HG03575 (cell line): ENCODE results near the gene RASGRP1.

Source experiments
- ATAC-seq: cut with Tn5 transposase; IDR thresholded peaks from one replicate; pipeline ENCODE4 v1.9.1; 2021; ENCODE audit not compliant: unreplicated experiment, insufficient number of reproducible peaks, low FRiP score; ENCODE audit errors: extremely low read depth

RASGRP1 gene

DNA sequence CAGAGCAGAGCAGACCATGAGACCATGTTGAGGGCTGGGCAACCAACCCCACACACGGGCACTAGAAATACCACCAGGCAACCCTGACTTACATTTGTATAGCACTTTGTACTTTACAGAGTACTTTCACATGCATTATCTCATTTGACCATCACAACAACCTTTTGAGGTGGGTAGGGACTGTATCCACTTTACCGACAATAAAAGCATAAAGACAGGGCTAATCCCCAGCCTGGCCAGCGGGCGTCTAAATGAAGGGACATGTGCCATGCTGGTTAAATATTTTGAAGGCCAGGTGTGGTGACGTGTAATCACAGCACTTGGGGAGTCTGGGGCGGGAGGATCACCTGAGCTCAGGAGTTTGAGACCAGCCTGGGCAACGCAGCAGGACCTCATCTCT, 23.6 kb downstream of the RASGRP1 start:
- no peak for ATAC-seq

DNA sequence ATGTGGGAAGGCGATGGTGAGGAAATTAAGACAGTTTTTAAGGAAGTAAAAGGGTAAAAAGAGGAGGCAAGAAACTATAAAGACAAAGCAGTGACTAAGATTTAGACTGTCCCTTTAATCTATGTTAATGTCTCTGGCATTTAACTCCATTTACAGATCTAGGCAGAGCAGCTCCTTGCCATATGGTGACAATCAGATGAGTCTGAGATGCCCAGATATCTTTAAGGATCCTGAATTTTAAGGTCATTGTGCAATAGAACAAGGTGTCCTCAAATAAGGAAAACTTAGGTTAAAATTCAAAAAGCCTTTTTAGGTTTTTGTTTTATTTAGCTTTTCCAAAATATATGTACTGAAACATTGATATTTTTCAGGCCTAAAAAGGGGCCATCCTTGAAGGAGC, 24.1 kb downstream of the RASGRP1 start:
- ATAC-seq: no peak

DNA sequence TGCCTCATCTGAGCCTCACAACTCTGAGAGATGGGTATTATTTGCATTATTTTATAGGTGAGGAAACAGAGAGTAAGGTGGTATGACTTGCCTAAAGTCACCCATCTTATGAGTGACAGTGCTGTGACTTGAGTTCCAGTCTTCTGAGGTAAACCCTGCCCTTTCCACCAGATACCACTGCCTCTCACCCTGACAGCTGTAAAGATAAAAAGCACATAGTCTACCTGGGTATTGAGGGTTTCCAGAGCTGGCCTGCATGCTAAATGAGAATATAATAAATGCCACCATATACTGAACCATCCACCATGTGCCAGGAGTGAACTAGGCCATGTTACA, 25.6 kb downstream of the RASGRP1 start:
- ATAC-seq: no peak

DNA sequence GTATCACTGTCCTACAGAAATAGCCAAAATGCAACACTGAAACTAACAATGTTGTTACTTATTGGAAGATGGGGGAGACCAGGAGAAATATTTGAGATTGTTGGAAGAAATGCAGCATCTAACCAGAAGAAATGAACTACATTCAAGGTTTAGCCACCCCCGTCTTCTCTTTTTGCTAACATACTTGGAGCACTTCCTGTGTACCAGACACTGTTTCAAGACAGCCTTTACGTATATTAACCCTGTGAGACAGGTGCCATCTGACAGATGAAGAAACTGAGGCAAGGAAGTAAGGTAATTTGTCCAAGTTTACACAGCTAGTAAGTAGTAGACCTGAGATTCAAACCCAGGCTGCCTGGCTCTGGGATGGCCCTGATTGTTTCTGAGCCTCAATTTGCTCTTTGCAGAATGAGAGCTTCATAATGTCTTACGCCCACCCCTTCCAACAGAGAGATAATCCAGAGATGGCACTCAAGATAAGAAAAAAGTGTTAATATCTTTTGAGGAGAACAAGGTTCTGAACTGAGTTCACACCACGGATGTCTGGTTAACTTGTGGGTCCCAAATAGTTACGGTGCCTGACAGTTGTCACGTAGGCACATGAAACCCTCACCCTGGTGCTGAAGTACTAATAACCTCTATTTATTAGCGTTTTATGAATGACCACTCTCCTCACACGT, 26.1 kb downstream of the RASGRP1 start:
- no peak for ATAC-seq

DNA sequence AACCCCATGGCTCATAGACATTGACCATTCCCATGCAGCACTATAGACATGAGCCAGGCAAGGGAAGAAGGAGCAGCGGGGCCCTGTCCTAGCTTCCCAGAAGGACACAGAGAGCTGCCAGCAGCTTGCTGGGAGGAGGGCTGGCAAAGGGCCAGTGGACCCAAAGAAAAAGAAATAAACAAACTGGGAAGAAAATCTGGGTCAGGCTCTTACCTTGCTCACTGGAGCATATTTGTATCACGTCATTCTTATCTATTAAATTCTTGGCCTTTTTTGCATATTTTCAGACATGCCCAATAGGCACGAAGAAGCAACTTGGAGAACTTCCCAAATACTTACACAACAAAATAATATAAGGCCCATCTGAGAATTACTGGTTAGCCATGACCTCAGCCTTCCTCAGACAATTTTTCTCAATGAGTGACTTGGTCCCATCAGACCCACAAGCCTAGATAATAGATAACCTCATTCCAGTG, 28.4 kb downstream of the RASGRP1 start:
- no peak for ATAC-seq

DNA sequence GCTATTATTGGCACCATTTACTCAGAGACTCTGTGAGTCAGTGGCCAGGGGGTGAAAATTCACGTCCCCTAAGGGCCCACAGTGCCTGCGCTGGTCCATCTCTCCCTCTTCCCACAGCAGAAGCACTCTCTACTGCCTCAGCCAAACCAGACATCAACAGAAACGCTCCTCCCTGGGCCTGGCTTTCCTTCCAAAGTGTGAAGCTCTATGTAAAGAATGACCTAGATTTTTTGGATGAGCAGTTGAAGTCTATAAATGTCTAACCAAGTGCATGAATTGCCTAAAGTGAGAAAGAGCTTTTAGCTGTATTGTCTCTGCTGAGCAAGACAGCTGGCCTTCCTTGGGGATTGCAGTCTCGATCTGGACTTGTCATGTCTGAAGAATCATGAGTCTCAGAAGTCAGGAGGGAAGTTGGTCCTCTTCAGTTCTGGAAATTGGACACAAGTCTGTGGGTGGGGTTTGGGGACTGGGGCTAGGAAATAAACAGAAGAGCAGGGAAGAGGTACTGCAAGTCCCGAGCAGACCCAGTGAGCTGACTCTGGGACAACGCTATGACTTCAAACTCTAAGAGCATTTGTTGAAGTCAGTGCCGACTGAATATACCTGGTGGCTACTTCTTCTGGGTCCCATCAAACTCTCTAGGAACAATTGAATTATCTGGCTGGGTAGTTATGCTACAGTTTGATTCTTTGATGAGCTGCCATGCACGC, 29.0 kb downstream of the RASGRP1 start:
- ATAC-seq: no peak

DNA sequence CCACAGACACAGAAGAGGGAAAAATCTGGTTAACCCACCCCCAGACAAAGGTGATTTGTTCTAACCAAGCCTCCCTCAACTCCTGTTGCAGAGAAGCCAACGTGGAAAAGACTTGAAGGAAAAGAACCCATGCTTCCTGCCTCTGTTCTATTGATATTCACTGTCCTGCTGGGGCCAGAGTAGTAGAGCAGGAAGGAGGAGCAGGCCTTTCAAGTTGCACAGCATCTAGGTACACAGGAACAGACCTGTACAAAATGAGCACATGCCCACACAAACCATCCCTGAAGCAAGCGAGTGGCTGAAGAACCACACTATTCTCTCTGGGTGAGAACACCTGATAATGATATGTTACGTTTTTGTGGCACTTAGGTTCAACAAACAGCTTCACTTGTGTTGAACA, 29.9 kb downstream of the RASGRP1 start:
- no peak for ATAC-seq

DNA sequence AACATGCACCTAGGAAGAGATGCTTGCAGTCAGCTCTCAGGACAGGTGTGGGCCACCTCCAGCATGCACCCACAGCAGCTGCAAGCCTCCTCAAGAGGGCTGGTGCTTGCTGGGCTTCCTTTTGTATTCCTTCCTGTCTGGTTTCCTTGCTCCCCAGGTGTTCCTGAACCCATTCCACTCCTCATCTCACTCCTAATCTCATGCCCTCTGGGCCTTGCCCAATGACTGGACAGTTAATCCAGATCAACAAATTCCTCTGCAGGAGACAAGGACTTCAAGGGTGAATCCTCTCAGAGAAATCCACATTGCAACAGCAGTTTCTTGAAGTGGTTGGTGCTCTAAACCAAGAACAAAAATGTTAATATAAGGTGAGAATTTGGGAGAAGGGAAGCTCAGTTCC, 30.7 kb downstream of the RASGRP1 start:
- no peak for ATAC-seq

DNA sequence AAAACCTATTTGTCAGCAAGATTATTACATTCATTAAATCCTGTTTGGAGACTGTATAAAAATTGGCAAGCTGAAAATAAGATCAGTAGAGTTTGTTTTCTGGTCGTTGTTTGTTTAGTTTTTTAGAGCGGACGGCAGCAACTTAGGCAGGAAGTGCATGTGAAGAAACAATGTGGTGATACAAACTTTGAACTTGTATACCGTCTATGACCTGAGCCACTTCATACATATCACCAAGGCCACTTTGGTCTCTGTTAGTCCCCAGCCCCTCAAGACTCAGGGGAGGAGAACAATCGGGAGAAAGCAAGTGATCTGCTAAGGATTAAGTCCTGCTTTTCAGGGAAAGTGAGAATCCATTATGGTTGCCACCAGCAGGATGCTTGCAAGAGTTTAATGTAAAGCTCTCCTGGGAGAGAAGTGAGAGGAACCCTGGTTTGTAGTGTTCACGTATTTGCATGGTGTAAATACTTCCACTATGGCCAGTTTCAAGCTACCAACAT, 31.1 kb downstream of the RASGRP1 start:
- ATAC-seq: no peak

DNA sequence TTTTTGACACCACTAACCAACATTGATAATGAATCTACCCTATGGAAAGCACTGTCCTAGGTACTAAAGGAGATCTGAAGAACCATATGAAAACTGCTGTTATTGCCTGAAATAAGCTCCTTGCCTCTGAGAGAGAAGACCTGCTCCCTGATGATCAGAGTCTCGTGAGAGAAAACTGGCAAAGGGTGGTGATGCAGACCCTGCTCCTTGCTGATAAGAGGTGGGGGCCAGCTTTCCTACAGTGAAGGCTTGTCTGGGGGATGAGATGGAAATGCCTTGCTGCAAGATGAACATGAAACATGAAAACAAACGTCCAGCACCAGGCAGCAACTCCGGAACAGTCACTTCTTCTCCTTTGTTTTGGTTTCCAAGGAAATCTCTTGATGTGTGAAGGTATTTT, 31.9 kb downstream of the RASGRP1 start:
- ATAC-seq: no peak

DNA sequence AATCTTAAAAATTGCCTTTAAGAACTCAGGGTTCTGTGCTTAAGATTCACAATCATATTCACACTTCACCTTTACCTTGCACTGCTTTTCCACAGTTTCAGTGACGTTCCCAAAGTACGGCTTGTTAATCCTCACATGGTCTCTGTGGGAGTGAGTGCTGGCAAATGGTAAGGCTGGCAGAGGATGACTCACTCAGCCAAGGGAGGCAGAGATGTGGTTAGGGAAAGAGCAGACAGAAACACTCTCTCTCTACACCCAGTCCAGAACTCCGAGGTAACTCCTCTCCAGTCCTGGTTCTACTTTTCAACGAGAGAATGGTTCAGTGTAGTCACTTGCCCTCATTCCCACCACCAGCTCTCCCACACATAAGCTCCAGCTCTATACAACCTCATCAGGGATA, 33.1 kb downstream of the RASGRP1 start:
- ATAC-seq: no peak

DNA sequence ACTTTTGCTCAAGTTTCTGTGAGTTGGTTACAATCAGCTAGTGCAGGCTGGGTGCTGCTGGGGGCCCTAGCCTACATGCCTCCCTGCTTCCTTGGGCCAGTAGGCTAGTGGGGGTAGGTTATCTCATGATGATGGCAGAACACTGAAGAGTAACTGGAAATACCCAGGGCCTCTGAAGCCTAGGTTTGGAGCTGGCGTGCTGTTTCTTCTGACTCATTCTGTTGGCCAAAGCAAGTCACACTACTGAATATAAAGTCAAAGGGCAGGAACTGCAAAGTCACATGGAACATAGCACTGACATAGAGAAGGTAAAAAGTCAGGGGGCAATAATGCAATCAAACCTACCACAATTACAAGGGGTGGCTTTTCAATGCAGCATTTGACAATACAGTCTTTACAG, 34.5 kb downstream of the RASGRP1 start:
- no peak for ATAC-seq

DNA sequence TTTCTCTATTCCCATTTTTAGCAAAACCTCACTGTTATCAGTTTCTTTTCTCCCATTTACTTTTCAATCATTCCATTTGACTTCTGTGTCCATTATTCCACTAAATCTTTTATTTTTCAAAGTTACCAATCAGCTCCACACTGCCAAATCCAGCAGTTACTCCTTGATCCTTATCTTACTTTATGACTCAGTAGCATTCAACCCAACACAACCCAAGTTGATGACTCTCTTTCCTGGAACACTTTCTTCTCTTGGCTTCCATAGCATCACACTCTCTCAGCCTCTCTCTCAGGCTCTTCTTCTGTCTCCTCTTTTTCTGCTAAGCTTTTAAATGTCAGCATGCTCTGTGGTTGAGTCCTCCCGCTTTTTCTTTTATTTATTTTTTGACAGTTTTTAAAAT, 36.3 kb downstream of the RASGRP1 start:
- no peak for ATAC-seq

DNA sequence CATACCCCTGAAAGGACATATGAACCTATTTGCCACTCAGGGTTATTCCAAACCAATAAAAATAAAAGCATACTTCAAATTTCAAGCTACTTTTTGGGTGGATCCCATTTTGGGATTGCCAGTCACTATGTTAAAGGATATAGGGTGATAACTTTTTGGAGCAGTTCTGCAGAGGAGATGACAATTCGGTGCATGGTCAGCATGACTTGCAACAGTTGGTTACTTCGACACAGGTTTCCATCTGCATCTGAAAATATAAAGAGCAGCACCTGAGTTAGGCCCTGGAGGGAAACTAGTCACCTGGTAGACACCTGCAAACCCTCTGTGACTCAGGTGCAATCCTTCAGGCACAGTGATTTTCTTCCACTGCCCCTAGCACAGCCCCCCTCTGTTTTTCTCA, 38.5 kb downstream of the RASGRP1 start:
- ATAC-seq: no peak

DNA sequence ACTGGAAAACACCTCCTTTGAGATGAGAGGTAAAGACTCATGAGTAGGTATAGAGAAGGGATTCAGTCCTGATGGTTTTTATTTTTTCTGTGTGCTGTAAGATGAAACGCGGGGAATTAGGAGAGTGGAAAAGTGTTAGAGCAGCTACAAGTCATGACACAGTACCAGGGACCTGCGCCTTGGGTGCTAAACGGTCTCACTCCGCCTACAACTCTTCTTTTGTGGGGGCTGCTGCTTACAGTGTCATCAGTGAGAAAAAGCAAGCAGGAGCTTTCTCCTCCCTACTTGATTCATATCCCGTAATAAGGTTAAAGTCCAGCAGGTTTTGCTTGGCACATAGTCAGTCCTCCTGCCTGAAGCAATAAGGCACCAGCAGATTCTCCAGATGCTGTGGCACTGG, 39.1 kb downstream of the RASGRP1 start:
- ATAC-seq: no peak

DNA sequence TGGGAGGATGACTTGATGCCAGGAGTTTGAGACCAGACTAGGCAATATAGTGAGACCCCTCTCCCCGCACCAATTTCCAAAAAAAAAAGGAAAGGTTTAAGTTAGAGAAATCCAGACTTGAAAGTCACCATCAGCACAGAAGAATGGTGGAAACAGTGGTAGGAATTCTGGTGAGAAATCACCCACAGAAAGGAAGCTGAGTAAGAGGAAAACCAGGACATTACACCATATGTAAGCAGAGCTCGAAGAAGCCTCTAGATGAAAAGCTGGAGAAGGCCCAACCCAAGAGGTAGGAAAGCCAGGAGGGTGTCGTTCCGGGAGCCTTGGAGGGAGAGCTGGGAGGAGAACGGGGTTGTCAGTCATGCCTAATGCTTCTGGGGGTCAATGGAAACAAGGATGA, 40.5 kb downstream of the RASGRP1 start:
- ATAC-seq: no peak

DNA sequence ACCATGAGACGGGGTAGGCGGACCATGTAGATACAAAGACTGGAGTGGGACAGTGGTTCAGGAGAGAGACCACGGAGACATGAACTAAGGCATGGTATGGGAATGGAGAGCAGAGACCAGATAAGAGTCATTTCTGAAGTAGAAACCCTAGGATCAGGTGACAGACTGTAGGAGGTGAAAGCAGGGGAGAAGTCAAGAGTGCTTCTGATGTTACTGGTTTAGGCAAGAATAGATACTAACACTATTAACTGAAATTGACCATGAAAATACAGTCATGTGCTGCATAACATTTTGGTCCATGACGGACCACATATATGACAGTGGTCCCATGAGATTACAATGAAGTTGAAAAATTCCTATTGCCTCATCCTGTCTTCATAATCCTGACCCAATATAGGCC, 41.7 kb downstream of the RASGRP1 start:
- ATAC-seq: no peak

DNA sequence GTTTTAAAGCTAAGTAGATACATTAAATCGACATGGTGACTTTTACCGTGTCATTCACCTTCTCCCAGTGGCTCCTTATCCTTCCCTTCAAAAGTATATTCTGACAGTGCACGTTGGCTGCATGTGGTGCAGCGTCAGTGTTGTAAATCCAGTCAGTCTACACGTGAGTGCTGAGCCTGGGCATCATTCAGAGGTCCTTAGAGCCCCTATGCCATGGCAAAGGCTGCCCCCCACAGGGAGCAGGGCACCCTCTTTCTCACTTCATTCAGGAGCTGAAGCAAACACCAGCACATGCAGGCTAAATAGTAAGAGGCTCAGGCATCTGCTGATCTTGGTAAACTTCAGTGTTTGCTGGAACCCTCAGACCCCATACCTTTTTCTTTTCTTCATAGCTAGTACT, 43.3 kb downstream of the RASGRP1 start:
- ATAC-seq: no peak

DNA sequence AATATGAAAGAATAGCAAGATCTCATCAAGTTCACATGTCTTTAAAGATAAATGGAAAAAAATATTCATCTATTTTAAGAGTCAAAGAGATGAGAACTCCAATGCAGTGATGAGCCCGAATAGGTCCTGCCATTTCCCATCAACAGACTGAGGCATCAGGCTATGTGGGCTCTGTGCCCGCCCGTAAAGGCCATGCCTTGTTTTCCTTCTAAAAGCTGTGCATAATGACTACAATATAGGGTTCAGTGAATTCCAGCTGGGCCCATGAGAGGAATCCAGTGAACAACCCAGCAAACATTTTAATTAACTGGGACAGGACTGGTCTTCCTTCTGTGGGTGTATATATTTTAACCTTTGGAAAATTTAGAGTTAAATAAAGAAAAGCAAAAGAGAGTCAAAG, 44.6 kb downstream of the RASGRP1 start:
- no peak for ATAC-seq

DNA sequence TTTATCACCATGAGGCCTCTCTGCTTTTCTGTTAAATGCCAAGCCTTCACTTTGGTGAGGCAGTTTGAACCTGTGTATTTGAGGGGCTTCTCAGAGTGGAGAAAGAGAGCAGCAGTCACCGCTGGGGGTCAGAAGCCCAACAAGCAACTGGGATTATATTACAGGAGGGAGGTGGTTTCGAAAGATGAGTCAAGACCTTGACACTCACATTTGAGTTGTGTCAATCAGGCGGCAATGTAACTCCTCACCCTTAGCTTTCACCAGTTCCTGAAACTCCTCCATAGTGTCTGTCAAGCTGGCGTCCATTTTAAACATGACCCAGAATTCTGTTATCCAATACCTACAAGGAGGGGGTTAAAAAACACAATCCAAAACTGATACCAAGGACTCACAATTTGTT, 46.5 kb downstream of the RASGRP1 start:
- ATAC-seq: no peak
